ENCODE results near the gene EVX2.

EVX2 gene

GRCh38 chr2:176082824-176083751 is 674 bp downstream of the EVX2 start:
- DNase-seq (ENCODE audit: low spot score): no peak

GRCh38 chr2:176082525-176082823 is 1.3 kb downstream of the EVX2 start:
- no peak for DNase-seq (ENCODE audit: low spot score)

DNA sequence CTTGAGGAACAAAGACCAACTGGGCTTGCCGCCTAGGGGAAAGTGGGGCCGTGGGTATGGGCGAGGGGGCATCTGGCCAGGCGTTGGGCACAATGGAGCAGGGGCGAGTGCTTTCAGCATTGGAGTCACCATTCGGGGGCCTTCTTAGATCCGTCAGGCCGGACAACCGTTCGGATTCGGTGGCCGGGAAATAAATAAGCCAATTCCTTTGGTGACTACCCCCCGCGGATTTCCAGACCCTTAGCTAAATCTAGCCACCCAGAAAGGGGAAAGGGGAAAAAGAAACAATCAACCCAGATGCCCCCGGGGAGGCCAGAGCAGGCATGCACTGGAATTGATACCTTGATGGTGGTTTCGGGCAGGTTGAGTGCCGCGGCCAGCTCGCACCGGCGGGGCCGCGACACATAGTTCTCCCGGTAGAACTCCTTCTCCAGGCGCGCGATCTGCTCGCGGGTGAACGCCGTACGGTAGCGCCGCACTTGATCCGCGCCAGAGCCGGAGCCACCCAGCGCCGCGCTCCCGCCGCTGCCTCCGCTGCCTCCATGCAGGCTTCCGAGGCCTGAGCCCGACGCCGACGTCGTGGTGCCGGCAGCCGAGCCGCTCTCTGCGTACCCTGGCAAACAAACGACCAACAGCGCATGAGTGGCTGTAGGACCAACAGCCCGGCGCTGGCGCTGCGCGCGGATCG is 1.8 kb downstream of the EVX2 start:
- DNase-seq (ENCODE audit: low spot score): no peak

- DNase-seq (ENCODE audit: low spot score): no peak
Observed at GRCh38 chr2:176081376-176081836, 2.4 kb downstream of the EVX2 start.

GRCh38 chr2:176080540-176081375 is 3.0 kb downstream of the EVX2 start:
- DNase-seq (ENCODE audit: low spot score): no peak

GRCh38 chr2:176079831-176080539 is 3.8 kb downstream of the EVX2 start:
- no peak for DNase-seq (ENCODE audit: low spot score)

DNA sequence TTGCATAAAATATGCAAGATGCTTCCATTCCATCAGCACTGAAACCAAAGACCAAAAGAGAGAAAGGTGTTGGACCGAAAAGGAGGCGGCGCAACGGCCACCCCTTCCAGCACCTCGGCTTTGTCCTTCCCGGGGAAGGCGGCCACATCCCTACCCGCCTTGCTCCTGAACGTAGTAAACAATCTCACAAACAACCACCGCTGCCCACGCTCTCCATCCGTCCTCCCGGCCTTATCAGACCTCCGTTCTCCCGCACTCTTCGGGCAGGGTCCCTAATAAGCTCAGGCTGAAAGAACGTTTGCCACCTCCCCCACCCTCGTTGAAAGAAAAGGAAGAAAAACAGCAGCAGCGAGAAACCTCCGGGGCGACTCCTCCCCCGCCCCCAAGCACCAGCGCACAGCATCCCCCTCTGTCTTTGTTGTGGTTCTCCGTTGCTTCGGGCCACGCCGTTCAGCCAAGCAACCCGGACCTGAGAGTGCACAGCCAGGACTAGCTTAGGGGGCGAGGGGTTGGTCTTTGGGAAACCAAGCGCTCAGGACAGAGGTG is 4.4 kb downstream of the EVX2 start:
- DNase-seq (ENCODE audit: low spot score): no peak

DNA sequence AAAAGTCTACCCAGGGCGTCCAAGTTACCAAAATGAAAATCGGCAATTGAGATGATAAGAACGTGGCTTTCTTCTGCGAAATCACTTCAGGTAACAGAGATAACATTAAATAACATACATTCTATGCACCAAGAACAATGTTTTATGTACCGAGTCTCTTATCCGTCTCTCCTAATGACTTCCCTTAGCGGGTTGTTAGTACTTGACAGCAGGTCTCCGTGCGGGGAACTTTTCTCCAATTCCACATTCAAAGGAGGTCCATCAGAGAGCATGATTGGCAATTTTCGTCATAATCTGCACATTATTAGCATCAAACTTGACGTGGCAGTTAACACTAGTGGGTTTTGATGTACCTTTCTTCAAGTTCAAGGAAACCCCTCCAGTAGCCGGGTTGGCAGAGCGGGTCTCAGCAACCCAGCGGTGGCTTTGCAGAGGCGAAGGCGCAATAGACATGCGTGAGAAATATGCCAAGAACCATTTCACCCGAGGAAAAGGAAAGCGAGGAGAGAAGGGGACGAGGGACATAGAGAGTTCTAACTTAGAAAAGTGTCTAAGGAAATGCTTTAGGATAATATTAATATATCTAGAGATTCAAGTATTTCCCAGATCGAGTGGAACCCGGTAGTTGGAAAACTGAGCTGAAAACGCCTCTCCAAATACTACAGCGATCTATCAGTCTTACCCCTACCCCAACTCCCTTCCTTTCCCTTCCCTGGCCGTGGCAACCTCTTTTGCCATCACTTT is 5.0 kb downstream of the EVX2 start:
- no peak for DNase-seq (ENCODE audit: low spot score)

DNA sequence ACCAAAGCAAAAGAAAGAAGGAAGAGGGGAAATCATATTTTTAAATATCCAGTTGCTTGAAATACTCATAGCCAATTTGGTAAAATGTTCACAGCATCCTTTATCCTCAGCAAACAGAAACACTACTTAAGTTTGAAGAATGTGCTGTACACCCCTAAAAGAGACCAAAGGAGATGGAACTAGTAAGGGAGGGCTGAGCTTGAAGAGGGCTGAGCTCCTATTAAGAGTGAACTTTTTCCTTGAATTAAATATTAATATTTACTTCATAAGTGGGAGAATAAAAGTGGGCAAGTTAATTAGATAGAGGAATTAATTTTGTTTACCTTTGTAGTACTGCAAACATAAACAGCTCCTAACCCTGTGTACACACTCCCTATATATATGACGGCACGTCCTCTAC is 7.0 kb downstream of the EVX2 start:
- no peak for DNase-seq (ENCODE audit: low spot score)

GRCh38 chr2:176076063-176076462 is 7.7 kb downstream of the EVX2 start:
- DNase-seq (ENCODE audit: low spot score): no peak

- no peak for DNase-seq (ENCODE audit: low spot score)
Observed at GRCh38 chr2:176075481-176075880, 8.3 kb downstream of the EVX2 start.

DNA sequence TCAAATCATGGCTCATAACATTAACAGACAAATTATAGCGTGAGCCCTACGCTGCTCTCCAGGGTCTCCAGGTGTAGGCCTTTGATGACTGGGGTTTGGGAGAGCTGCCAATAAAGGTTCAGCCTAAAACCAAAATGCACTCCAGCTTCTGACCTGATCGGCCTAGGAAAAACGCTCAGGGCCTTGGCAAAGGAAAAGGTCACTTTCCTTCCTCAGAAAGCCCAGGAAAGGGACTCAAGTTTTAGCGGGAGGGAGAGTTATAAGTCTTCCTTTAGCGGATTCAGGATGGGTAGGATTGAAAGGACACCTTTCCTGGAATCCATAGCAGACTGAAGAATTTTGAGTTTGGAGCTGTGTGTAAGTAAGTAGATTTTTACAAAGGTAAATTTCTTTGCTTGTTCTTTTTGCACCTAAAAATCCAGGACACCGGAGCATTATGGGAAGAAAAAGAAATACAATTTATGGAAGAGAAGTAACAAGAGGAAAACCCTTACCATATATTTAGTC is 8.8 kb downstream of the EVX2 start:
- DNase-seq (ENCODE audit: low spot score): no peak

- DNase-seq (ENCODE audit: low spot score): no peak
Observed at GRCh38 chr2:176072951-176073904, 10.5 kb downstream of the EVX2 start.

GRCh38 chr2:176072292-176072669 is 11.5 kb downstream of the EVX2 start:
- no peak for DNase-seq (ENCODE audit: low spot score)

DNA sequence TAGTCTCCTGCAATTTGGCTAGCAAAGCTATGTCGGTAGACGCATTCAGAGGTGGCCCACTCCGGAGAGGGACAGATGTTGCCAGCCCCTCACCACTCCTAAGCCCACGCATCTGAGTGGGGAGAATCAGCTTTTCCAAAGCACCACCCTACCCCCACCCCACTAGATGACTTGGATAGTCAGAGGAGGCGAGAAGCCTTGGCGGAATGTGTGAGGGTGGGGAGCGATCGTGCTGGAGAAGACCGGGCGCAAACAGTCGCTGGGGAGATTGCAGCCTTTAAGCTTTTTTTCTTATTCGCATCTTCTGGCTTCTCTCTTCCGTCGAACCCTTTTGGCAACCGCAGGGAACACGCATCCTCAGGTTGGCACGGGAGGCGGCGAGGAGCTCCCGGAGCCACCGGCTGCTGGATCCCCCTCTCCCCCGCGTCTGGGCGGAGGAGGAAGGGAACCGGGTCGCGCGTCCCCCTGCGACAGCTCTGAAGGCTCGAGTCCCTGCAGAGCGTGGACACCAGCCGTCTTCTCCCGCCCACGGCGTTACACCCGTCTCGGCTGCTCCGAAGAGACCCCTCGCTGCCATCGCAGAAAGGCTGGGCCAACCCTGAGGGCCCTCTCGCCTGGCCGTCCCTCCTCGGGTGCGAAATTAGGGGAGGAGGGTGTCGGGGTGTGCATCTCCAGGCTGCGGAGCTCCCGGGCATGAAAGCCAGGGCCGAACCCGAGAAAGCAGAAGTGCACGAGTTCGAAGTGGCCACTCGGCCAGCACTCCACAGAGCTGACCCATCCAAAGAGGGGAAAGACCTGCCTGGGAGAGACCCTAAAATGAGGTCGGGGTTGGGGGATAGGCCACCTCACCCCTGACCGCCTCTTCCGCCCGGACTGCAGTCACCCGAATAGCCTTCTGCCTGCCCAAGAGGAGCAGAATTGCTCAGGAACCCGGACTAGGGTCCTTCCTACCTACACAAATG is 12.2 kb downstream of the EVX2 start:
- DNase-seq (ENCODE audit: low spot score): no peak

GRCh38 chr2:176068419-176068832 is 15.3 kb downstream of the EVX2 start:
- DNase-seq (ENCODE audit: low spot score): no peak

DNA sequence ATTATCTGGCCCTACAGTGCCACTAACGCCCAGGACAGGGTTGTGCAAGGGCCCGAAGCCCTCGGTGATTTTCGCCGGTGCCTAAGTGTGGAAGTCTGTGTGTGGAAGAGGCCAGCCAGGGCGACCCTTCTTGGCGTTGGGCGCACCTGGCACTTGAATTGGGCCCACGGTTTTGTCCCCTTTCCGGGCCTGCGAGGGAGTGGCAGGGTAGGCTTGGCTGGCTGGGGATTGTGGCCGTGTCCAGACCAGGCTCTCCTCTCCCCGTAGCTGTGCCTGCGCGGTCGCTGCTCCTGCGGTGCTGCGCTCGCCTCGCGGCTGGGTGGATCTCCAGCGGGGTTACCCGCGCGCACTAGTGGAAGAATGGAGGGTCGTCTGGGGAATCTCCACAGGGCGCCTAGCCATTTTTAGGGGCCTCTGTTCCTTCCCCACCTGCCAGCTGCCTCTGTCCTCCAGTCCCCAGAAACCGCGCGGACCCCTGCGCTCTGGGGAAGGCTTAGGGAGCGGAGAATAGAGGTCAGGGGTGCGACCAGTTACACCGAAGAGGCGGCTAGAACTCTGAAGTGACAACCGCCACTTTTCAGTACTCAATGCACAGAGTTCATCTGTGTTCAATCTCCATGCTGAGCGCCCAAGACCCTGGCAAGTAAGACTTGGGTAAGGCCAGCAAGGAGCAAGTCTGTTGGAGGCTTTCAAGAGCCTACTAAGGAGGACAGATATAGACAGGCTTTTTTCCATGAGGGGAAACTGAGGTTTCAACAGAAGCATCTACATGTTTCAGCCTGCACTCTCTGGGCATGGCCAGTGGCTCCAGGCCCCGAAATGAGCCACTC is 16.0 kb downstream of the EVX2 start:
- DNase-seq (ENCODE audit: low spot score): no peak
